GM12865 (cell line): ENCODE data around the gene SYNDIG1L.

ENCODE experiments used
- DNase-seq: peaks from one replicate; pipeline ENCODE4 v3.0.0; 2010; ENCODE audit warnings: low read depth
- H3K4me3 ChIP-seq: 2 replicates; pipeline ENCODE4 v1.5.1; 2011; ENCODE audit warnings: mild to moderate bottlenecking, low read depth, low read length, control low read depth
- CTCF ChIP-seq: IDR thresholded peaks from 2 replicates; pipeline ENCODE4 v1.5.1; 2011; ENCODE audit warnings: low read length, control low read depth, low read depth, inconsistent platforms; ENCODE audit not compliant: insufficient read depth; ENCODE audit errors: missing control alignments

Gene SYNDIG1L

GRCh38 chr14:74413627-74414026 is 12.4 kb downstream of the SYNDIG1L start:
- no peak overlapping the region for H3K4me3 ChIP-seq
- DNase-seq: no peak
- TF ChIP-seq CTCF: no peak

- DNase-seq: no peak
- no peak overlapping the region for H3K4me3 ChIP-seq
- TF ChIP-seq CTCF: no peak
Measured at GRCh38 chr14:74412753-74413152, 13.3 kb downstream of the SYNDIG1L start.

GRCh38 chr14:74411671-74412070 is 14.3 kb downstream of the SYNDIG1L start:
- no peak for DNase-seq
- no peak overlapping the region for H3K4me3 ChIP-seq
- no peak for TF ChIP-seq CTCF

GRCh38 chr14:74409441-74409840 is 16.6 kb downstream of the SYNDIG1L start:
- H3K4me3 ChIP-seq: no peak overlapping the region
- no peak for DNase-seq
- TF ChIP-seq CTCF: no peak

GRCh38 chr14:74408870-74409269 is 17.1 kb downstream of the SYNDIG1L start:
- H3K4me3 ChIP-seq: no peak overlapping the region
- DNase-seq: no peak
- TF ChIP-seq CTCF: no peak

GRCh38 chr14:74407801-74408154 is 18.2 kb downstream of the SYNDIG1L start:
- no peak overlapping the region for H3K4me3 ChIP-seq
- DNase-seq: no peak
- no peak for TF ChIP-seq CTCF

- no peak overlapping the region for H3K4me3 ChIP-seq
- DNase-seq: no peak
- no peak for TF ChIP-seq CTCF
Measured at GRCh38 chr14:74407021-74407800, 18.8 kb downstream of the SYNDIG1L start.
